Activated T-helper 9 cell treated with anti-CD3 and anti-CD28 coated beads, Interleukin-2, amount 50 U/mL, for 16 hours (primary cell): ENCODE measurements around the gene RASGEF1C.

ENCODE experiments used
- DNase-seq: peaks from one replicate; pipeline ENCODE4 v3.0.0-alpha.2; 2020; ENCODE audit warnings: low read depth

RASGEF1C gene

DNA sequence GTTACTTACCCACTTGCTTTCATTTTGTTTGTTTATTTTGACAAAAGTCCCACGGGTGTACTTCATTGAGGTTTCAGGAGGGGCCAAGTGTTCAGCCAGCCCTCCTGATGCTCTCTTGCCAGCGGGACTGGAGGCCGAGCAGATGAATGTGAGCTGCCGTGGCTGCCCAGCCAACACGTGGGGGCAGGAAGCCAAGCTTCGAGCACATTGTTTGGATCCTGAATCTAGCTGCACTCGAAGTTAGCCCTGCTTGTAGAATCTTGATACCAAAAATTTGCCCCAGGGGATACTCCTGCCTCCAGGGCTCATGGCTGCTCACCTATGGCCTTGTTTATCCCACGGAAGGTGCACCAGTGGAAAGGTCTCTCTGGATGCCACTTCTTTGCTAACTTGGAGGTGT lies 49.3 kb downstream of the RASGEF1C start:
- DNase-seq, result no peak

DNA sequence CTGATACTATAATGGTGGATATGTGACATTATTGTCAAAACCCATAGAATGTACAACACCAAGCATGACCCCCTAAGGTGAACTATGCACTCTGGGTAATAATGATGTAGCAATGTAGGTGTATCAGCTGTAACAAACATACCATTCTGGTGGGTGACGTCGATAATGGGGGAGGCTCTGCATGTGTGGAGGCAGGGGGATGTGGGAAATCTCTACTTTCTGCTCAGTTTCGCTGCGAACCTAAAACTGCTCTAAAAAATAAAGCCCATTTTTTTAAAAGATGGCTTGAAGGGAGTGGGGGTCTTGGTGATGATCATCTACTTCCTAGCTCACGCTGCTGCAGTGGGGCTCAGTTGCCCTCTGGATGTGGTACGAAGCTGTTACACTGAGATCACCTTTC lies 51.1 kb downstream of the RASGEF1C start:
- DNase-seq, result no peak

DNA sequence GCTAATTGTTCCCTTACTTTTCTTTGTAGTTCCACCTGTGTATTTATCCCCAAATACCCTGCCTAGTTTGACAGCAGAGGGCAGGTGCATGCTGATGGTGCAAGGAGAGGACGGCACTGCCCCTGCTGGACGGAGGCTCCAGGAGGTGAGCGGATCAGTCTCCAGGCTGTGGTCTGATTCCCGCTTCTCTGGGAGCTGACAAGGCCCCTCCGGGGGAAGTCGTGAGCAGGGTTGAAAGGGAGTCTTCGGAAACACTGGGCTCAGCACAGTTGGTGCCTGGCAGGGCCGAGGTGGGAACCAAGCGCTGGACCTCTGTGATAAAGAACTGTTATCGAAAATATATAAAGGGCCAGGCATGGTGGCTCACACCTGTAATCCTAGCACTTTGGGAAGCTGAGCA lies 52.9 kb downstream of the RASGEF1C start:
- no peak for DNase-seq

DNA sequence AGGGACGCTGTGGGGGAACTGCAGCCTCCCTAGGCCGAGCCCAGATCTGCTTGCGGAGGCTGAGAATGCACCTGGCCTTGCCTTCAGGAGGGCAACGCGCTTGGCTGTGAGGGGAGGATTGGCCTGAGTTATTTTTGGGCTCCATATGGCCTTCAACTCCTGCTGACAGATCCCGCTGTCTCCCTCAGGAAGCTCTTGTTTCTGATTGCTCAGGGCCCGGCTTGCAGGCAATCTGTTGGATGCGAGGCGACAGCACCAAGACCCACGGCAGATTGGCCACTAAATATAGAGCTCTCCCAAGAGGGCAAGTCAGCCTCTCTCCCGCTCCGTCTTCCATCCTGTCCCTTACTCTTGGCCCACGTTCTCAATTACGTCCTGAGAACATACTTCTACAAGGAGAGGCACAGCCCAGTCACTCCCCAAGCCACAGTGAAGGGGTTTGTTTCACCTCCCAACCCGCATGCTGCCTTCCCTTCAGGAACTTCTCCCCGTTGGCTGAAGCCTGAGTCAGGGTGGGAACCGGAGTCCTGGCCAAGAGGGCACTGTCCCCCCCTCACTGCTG lies 53.6 kb downstream of the RASGEF1C start:
- DNase-seq, result no peak

DNA sequence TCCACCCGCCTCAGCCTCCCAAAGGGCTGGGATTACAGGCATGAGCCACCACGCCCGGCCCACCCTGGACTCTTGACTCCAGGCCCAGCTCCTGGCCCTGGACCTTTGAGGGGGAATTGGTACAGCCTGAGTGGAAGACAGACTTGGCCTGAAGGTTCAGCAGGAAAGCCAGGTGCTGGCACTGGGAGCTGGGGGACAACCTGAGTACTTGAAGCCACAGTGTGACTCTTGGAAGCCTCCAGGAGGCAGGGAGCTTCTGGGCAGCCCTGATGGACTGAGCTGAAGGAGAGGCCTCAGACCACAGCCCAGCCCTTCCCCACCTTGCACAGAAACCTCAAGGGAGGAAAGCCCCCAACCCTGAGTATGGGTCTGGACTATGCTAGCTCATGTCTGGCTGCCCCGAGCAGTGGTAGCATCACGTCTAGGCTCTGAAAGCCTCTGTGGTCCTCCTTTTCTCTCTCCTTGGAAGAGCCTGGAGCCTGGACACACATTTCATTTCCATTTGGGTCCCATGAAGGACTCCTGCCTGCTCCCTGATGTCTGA lies 54.1 kb downstream of the RASGEF1C start:
- DNase-seq, result no peak

DNA sequence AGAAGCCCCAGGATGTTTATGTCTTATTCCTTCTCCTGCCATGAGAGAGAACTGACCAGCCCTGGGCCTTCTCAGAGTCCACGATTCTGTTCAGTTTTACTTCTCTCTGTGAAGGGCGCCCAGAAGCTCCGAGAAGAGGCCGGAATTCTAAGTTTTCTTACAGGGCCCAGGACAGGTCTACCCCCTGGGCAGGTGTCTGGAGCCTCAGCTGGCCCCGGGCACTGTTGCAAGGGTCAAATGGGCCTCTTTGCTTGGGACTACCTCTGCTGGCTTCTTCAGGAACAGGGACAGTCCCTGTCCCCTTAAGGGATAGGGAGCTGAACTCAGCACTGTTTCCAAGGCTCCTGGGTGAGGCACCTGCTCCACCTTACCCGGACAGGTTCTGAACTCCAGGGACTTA lies 55.0 kb downstream of the RASGEF1C start:
- no peak for DNase-seq

DNA sequence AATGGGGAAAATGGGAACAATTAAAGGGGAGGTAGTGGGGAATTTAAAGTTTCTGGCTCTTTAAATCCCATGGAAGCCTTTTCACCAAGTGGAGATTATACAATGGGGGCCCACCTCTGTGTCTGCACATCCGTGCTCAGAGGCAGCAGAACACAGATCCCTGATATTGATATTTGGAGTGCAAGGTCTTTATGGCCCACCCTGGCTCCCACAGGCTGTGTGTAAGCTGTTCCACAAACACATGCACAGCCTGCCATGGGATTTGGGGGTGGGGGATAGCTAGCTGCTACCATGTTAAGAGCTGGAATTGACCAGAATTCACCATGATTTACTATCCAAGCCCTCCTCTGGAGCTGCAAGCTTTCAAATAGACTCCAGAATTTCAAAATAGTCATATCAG lies 55.9 kb downstream of the RASGEF1C start:
- DNase-seq, result no peak

DNA sequence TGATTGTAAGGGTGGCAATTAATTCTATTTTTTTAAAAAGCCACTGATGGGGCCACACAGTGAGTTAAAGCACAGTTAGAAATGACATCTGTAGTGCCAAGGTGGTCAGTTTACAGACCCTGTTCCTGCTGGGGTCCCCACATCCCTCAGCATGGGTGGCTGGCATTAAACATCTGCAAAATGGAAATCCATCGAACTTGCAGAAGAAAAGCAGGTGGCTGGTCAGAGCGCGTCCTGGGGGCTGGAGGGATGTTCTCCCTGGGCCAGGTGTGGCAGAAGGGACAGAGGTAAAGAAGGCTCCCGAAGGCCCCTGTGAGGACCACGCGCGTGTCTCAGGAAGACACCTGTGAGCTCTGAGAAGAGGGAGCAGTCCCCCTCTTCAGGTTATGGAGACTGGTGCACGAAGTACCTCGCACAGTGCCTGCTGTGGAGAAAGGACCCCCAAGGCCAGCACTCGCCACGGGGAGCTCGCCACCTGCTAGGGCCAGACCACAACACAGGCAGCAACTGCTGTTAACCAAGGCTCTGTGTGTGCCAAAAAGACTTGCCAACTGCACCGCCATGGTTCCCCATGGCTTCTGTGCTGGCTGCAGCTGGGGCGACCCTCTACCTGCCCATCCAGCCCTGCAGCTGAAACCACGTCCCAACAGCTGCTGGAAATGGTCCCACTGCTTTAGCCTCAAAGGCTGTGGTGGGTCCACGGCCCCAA lies 65.2 kb downstream of the RASGEF1C start:
- no peak for DNase-seq

DNA sequence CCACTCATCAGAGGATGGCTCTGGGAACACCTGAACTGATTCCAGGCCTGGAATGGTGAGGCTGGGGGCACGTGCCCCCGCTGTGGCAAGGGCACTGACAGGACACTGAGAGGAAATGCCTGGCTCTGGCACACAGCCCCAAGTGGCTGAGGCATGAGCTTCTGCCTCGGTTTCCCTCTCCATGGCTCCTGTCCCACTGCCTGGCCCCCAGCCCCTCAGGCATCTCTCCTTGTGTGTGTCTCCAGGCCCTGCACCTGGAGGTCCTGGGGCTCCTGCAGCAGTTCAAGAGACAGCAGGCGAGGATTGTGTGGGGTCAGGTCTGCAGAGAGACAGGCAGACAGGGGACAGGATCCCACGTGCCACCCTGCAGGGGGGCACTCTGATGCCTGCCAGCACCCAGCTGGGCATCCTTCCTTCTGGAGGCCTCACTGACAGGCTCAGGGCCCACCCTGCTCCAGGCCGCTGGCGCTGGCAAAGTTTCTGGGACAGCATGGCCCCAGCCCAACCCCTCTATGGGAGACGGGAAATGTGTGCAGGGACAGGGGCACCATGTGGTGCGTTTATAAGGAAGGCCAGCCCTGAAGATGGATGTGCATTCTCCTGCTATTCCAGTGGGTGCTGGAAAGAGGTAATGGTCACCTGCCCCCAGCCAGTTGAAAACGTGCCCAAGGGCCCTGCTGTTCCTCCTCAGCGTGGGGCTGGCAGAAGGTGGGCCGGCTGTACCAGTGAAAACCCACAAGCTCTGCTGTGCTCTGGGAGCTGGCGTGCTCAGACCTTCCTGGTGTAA lies 66.0 kb downstream of the RASGEF1C start:
- DNase-seq, result no peak

DNA sequence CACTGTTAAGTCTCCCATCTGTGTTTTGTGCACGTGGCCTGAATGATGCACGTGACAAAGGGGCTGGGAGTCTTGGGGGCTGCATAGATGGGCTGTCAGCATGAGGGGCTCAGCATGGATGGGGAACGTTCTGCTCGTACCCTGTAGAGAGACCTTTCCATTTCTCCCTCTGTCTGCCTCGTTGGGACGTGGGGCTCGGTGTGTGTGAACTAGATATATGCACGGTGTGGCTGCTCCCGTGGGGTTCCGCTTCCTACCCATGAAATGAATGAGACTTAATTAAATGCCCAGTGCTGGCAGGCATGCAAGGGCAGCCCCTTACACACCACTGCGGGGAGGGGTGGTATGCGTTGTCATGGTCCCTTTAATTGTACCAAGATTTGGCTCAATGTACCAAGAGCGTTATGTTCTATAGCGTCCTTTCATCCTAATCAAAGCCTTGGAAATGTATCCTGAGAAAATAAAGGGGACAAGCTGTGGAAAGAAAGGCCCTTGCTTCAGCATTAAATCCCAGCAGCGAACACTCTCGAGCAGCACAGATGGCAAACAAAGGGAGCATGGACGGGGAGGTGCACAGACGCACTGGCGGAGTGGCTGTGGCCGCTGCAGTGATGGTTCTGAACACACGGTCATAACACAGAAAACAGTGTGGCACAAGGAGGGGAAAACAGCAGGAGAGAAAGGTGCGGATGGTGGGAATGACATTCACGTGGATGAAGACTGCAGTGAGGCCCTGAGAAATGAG lies 66.8 kb downstream of the RASGEF1C start:
- DNase-seq, result no peak

DNA sequence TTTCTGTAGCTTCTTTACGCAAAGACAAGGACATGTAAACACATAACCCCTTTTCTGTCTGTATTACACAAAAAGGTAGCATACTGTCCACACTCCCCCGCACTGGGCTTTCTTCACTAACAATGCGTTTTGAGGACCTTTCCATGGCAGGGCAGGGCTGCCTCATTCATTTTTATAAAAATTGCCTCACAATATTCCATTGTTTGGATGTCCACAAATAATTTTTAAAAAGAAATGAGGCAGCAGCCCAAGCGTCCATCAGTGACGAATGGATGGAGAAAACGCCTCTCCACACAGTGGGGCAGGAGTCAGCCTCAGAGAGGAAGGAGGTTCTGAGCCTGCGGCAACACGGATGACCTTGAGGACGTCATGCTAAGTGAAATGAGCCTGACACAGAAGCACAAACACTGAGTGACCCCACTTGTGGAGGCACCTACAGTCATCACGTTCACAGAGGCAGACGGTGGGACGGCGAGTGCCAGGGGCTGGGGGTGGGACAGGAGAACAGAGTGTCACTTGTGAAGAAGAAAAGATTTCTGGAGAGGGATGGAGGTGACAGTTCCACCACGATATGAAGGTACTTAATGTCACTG lies 67.8 kb downstream of the RASGEF1C start:
- DNase-seq, result no peak

DNA sequence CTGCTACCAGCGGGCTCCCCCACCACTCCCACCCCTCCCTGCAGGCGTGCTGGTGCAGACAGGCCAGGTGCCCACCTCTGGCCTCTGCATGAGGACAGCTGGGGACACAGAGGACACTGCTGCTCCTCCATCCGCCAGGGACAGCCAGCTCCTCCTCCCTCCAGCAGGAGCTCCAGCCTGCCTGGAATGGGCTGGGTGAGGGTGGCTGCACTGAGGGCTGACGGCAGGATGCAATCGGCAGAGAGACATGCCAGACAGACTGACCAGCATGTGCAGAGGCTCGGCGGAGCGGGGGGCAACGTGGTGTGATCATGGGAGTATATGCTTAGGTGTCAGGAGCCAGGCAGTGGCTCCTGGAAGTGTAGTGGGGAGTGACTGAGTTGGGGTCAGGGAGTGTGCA lies 68.4 kb downstream of the RASGEF1C start:
- no peak for DNase-seq

DNA sequence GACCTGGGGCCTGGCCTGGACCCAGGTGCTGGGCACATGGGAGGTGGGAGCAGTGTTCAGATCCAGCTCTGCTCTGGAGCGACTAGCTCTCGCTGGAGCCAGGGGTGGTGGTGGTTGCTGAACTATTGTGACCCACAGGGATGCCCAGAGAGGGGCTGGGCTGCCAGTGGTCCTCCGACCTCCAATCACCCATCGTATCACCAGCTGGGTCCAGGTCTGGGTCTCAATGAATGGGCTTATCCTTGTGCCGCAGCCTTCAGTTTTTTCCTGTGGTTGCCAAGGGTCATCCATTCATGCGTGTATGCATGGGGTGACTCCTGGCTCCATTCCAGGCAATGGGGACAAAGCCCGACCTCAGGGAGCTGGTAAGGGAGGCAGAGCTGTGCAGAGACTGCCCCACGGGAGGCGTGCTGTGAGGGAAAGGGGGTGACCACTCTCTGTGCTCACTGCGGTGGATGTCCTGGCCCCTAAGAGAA lies 68.9 kb downstream of the RASGEF1C start:
- DNase-seq, result no peak

DNA sequence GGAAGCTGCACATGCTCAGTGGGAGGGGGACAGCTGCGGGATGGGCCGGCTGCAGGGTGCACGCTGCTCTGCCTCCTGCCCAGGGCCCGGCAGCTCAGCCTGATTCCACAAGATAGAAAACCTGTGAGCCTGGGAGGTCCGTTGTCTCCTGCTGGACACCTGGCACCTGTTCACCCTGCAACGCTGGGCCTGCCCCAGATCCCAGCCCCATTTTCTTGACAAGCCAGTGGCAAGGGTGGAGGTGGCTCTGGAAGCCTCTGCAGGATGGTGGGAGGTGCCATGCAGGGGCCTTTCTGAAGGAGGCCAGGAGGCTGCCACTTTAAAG lies 69.3 kb downstream of the RASGEF1C start:
- no peak for DNase-seq

DNA sequence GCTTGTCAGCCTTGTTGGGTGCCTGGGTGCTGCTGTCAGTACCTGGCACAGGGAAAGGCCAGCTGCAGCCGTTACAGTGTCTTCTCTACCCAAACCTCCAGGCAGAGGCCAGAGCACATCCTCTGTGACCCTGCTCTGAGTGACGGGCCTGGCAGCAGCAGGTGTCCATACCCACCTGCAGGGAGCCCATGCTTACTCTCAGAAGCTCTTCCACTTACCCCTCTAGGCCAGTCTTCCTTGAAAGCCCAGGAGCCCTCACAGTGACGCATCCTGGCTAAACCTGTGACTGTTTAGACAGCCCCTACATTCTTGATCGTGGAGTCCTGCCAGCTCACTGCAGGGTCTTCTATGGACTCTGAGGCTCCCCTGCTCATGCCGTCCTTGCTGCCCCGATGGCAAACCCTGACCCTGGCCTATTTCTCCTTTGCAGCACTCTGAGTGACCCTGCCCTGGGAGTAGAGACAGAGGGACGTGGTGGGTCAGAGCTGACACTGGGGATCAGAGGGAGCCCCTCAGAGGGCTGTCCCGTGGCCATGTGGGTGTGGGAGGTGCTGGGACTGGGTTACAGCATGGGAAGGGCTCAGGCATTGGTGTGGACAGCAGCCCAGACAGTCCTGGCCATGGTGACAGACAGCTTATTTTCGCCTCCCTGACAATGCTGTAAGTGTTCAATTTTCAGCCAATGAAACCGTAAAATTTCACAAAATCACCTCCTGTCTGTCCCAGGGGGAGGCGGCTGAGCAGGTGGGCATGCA lies 69.9 kb downstream of the RASGEF1C start:
- DNase-seq, result no peak

DNA sequence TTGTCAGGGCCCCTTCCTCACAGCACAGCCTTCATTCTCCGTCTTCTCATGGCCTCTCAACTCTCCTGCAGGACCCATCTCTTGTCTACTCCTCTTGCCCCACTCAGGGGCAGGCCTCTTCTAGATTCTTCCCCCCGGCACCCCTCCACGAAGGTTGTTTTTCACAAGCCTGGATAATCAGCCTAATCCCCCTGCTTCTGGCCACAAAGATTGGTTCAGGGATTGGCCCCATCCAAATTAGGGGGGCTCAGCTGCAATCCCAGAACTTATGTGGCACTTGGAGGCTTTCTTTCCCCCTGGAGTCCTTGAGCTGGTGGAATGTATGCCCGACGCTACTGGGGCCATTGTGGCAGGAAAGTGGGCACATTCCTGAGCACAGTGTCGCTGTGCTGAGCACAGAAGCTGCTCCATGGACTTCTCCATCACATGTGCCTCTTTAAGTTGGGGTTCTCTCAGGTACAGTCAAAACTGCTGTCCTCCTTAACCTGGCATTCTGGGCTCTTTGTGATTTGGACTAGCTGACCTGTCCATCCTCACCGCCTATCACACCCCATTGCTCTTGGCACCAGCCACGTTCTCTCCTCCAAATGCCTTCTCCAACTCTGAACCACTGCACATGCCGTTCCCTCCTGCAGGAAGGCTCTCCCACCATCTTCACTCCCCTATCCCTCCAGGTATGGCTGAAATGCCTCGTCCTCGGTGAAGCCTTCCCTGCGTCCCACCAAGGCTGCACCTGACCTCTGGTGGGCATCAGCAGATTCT lies 70.6 kb downstream of the RASGEF1C start:
- DNase-seq, result no peak

DNA sequence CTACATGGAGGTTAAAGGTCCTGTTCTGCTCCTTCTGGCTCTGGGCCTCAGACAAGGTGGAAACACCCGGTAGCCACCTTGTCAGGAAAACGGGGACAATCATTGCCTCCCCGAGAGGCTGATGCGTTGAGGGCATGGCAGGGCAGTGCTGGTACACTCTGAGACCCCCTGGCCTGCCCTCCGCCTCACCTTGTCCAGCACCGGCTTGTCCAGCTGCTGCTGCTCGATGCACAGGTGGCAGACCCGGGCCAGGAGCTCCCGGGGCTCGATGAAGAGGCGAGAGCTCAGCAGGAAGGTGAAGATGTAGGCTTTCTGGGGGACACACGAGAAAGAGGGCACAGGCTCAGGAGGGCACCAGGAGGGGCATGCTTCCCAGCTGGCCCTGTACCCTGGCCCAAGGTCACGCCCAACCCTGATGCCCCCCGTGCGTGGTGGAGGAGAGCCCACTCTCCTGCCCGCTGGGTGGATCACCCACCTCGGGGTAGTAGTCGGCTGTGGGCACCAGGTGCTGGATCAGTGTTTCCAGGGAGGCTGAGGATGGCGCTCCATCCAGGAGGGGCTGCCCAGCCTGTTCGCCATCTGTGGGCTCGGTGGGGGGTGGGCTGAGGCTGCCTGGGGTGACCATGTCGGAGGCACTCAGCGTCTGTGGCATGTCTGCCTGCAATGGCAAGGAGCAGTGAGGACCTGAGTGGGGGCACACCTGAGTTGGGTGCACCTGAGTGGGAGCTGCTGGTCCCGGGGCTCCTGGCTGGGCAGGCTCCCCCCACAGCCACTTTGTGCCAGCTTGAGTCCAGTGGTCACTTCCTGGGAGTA lies 71.4 kb downstream of the RASGEF1C start:
- DNase-seq, result no peak

DNA sequence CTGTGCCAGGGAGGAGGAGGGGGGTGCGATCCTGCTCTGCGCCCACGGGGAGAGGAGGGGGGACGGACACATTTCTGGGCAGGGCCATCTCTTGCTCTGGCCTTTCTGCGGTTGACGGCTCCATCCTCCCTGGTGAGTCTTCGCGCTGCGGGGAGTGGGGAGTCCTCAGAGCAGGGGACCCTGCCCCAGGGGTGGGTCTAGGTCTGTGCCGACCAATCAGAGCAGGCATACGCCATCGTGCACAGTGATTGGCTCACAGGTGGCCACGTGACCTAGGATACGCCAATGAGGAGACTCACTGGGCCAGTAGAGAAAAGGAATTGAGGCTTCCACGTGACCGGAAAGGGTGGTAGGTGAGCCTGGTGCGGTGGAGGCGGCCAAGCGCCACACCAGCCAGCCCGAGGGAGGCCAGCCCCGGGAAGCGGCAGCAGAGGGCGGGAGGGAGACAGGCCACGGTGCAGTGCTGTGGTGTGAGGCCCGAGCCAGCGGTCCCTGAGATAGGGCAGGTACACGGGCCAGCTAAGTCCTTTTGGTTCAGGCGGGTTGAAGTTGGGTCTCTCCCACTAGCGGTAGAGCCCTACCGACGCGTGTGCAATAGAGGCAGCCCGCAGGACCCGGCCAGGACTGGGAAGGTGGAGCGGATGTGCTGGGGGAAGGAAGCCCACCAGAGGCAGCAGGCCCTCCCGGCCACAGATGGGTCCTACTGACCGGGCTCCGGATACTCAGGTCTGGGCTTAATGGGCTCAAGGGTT lies 72.2 kb downstream of the RASGEF1C start:
- DNase-seq, result no peak
